Bladder microvascular endothelial cell (primary cell): Measurements from ENCODE around the gene AMOT. TPM values are rescaled to one million over a fixed set of nuclear protein-coding genes. Genes with fewer than 3 reads are reported as not detected.

ENCODE experiments used
- total RNA-seq: library from RNA; depleted of rRNA; stranded (reverse); fragments of >200 nt; gene quantifications from 2 replicates; pipeline ENCODE4 v1.2.3, GENCODE V29; 2014

Gene AMOT
- total RNA-seq = 0.97 and 5.0 TPM in 2 replicates

GRCh38 chrX:112840382-112841113 lies at the start of gene AMOT:
AMOT (minus strand) TSS chrX:112840831; CDS start chrX:112823126, 17,705 bp downstream.

Other genes with a start within 250 kb of the AMOT start
- not detected in 2 replicates for gene LHFPL1, start 160.9 kb downstream of the AMOT start, total RNA-seq